CD14-positive monocyte (primary cell): ENCODE results near the gene RPL35A. TPM values are rescaled to one million over a fixed set of nuclear protein-coding genes. Genes with fewer than 3 reads are reported as not detected.
A peak's percentile ranks its signal among the peaks of the same experiment; 100 is the strongest.
"Not testable (repeated sequence)": the region's sequence is repeated elsewhere in the genome, so short reads cannot be mapped to it uniquely, and the experiment has no call there.

Experiments
- DNase-seq, 3 donors: peaks; one replicate each; pipeline ENCODE4 v3.0.0-alpha.2; 2011 to 2022
- H2AFZ ChIP-seq: 2 replicates; pipeline ENCODE4 v1.6.0; 2012; ENCODE audit warnings: mild to moderate bottlenecking, low read depth, low read length, inconsistent platforms; ENCODE audit not compliant: insufficient read depth, poor library complexity, severe bottlenecking
- H3K27ac ChIP-seq, 2 donors: 1 replicate in 1 of 2; 2 replicates in 1 of 2; pipeline ENCODE4 v1.5.1; 2012 to 2013; ENCODE audit warnings: low read length in 2 of 2, control low read depth in 1 of 2, inconsistent platforms in 1 of 2, low read depth in 1 of 2, mild to moderate bottlenecking in 1 of 2
- H3K27me3 ChIP-seq, 2 donors: one replicate each; pipeline versions ENCODE4 v1.6.0 to v1.6.1; 2011 to 2013; ENCODE audit warnings: low read length in 2 of 2; ENCODE audit not compliant: control insufficient read depth in 2 of 2, insufficient read depth in 2 of 2
- H3K36me3 ChIP-seq, 2 donors: replicated peaks in 1 of 2; 1 replicate in 1 of 2; 2 replicates in 1 of 2; pipeline versions ENCODE4 v1.5.1 to v1.6.1; 2012 to 2013; ENCODE audit warnings: low read length in 2 of 2, control low read depth in 1 of 2, inconsistent platforms in 1 of 2, mild to moderate bottlenecking in 1 of 2; ENCODE audit not compliant: insufficient read depth in 2 of 2, control insufficient read depth in 1 of 2
- H3K4me1 ChIP-seq, 2 donors: 1 replicate in 1 of 2; 2 replicates in 1 of 2; pipeline versions ENCODE4 v1.5.1 to v1.6.1; 2012 to 2013; ENCODE audit warnings: low read length in 2 of 2, control low read depth in 1 of 2, inconsistent platforms in 1 of 2, mild to moderate bottlenecking in 1 of 2, moderate library complexity in 1 of 2; ENCODE audit not compliant: insufficient read depth in 2 of 2, control insufficient read depth in 1 of 2
- H3K4me2 ChIP-seq: replicated peaks from 2 replicates; pipeline ENCODE3; 2012; ENCODE audit warnings: low read length, moderate library complexity, mild to moderate bottlenecking; ENCODE audit not compliant: poor library complexity, severe bottlenecking; ENCODE audit errors: extremely low read depth
- H3K4me3 ChIP-seq, 3 experiments: fragments of 200-600 bp in 1 of 3; sonication (generic) in 1 of 3; replicated peaks in 1 of 3; 1 replicate in 2 of 3; 2 replicates in 1 of 3; pipeline ENCODE4 v1.5.1; 2011 to 2013; ENCODE audit warnings: low read length in 3 of 3, mild to moderate bottlenecking in 3 of 3, control low read depth in 2 of 3, low read depth in 2 of 3, inconsistent platforms in 1 of 3, moderate library complexity in 1 of 3
- H3K79me2 ChIP-seq: 2 replicates; pipeline ENCODE4 v1.6.0; 2012; ENCODE audit warnings: mild to moderate bottlenecking, control low read depth, inconsistent platforms, low read length, moderate library complexity; ENCODE audit not compliant: insufficient read depth
- H3K9ac ChIP-seq: 2 replicates; pipeline ENCODE4 v1.6.0; 2017; ENCODE audit warnings: low read length, mild to moderate bottlenecking; ENCODE audit not compliant: insufficient read depth, poor library complexity, severe bottlenecking
- H3K9me3 ChIP-seq, 2 donors: replicated peaks in 1 of 2; 1 replicate in 1 of 2; 2 replicates in 1 of 2; pipeline versions ENCODE4 v1.5.1 to v1.6.1; 2012 to 2013; ENCODE audit warnings: low read length in 2 of 2, control low read depth in 1 of 2; ENCODE audit not compliant: control insufficient read depth in 1 of 2, insufficient read depth in 1 of 2
- H4K20me1 ChIP-seq: 2 replicates; pipeline ENCODE4 v1.6.0; 2012; ENCODE audit warnings: mild to moderate bottlenecking, low read length, control low read depth, moderate library complexity; ENCODE audit not compliant: insufficient read depth
- H3K27ac Mint-ChIP-seq, 7 donors: one replicate each; pipeline ENCODE4 v1.8.0; 2020; ENCODE audit warnings: mild to moderate bottlenecking in 7 of 7, mixed read lengths in 7 of 7, moderate library complexity in 6 of 7, inconsistent platforms in 2 of 7
- H3K27me3 Mint-ChIP-seq, 3 donors: one replicate each; pipeline ENCODE4 v1.8.0; 2021 to 2022; ENCODE audit warnings: low read depth in 3 of 3, mild to moderate bottlenecking in 3 of 3, mixed read lengths in 3 of 3, moderate library complexity in 3 of 3, inconsistent platforms in 1 of 3
- H3K36me3 Mint-ChIP-seq, 2 donors: one replicate each; pipeline ENCODE4 v1.8.0; 2020; ENCODE audit warnings: mixed read lengths in 2 of 2, inconsistent platforms in 1 of 2, mild to moderate bottlenecking in 1 of 2
- H3K4me1 Mint-ChIP-seq: one replicate; pipeline ENCODE4 v1.8.0; 2020; ENCODE audit warnings: mild to moderate bottlenecking, mixed read lengths
- H3K4me3 Mint-ChIP-seq, 2 donors: one replicate each; pipeline ENCODE4 v1.8.0; 2020; ENCODE audit warnings: mild to moderate bottlenecking in 2 of 2, mixed read lengths in 2 of 2, moderate library complexity in 1 of 2
- H3K9me3 Mint-ChIP-seq, 7 donors: one replicate each; pipeline ENCODE4 v1.8.0; 2020 to 2022; ENCODE audit warnings: mixed read lengths in 7 of 7, mild to moderate bottlenecking in 6 of 7, moderate library complexity in 6 of 7, inconsistent platforms in 2 of 7
- WGBS: methylation state at CpG from one replicate; pipeline ENCODE4 v1.1.5; 2013; ENCODE audit warnings: missing lambda C conversion rate; ENCODE audit not compliant: insufficient coverage; 5-methylcytosine and 5-hydroxymethylcytosine counted together
- intact Hi-C, 2 donors: fragments of 100-400 bp; cut with micrococcal nuclease; formaldehyde crosslinking; loops; one replicate each; pipeline versions ENCODE4 v1.15.0 to v1.15.1; 2023
- polyA plus RNA-seq, 3 donors: library from polyadenylated mRNA; depleted of rRNA in 1 of 3; unstranded in 2 of 3; stranded (reverse) in 1 of 3; fragments of 300-500 nt in 2 of 3; fragments of >200 nt in 1 of 3; fragmentation: Illumina TruSeq in 2 of 3; gene quantifications; 1 replicate in 2 of 3; 2 replicates in 1 of 3; pipeline ENCODE4 v1.2.3, GENCODE V29; 2012 to 2021
- TF ChIP-seq, protein P1 (sequence below): fragments of 200-600 bp; IDR thresholded peaks from one replicate; pipeline ENCODE4 v1.8.0; 2022; ENCODE audit warnings: antibody characterized with exemption, mild to moderate bottlenecking

RPL35A gene
- polyA plus RNA-seq, 3 donors, result 882 to 1,113 (median 975) TPM

DNA sequence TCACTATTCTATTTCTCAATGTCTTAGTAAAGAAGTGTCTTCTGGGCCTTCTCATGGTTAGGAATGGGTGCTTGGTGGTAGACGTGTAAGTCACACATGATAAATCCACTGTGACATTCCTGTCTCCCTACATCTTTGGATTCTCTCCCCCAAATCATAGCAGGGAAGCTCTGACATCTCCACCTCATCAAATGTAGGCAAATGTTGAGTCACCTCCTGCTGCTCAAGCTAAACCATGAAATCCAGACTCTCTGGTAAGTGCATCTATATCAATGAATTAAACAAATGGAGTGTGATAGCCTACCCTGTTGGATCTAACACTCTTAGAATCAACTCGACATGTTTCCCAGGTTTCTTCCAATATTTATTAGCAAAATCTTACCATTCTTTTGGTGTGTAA, 42.8 kb upstream of the RPL35A start:
- H3K27ac Mint-ChIP-seq, result no peak overlapping the region

DNA sequence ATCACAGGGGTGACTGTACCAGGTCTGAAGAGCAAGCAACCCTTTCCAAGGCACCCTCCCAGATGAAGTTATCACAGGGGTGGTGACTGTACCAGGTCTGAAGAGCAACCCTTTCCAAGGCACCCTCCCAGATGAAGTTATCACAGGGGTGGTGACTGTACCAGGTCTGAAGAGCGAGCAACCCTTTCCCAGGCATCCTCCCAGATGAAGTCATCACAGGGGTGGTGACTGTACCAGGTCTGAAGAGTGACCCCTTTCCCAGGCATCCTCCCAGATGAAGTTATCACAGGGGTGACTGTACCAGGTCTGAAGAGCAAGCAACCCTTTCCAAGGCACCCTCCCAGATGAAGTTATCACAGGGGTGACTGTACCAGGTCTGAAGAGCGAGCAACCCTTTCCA, 41.4 kb upstream of the RPL35A start:
- H3K4me2 ChIP-seq, DNase-seq, H3K4me3 ChIP-seq, H3K4me1 Mint-ChIP-seq, H3K27me3 ChIP-seq, H3K9me3 Mint-ChIP-seq, H3K36me3 ChIP-seq, H3K27me3 Mint-ChIP-seq, H3K4me3 Mint-ChIP-seq, H4K20me1 ChIP-seq, H3K9ac ChIP-seq, H3K9me3 ChIP-seq, H2AFZ ChIP-seq, intact Hi-C loops, H3K27ac ChIP-seq, H3K4me1 ChIP-seq, H3K79me2 ChIP-seq: not testable (repeated sequence)
- Mint-ChIP-seq H3K36me3 (peaks cover 13 to 16% of the 10 kb centered on the region in 2 donors), H3K27ac (peak overlapping the region in 1 of 7 donors; percentile 77)
- 90% methylated on average over 1 of the region's 2 CpGs for WGBS

More for the DNA sequence above, 42.8 kb upstream of the RPL35A start:
- no peak overlapping the region for H3K4me2 ChIP-seq
- Mint-ChIP-seq H3K36me3 (peaks cover 4% of the 10 kb centered on the region in 2 donors), H3K4me1 (peaks cover 5% of the 10 kb centered on the region), H3K9me3 (no peaks in the 10 kb centered on the region), H3K27me3 (peaks cover 0 to 4% (median 2%) of the 10 kb centered on the region in 3 donors), H3K4me3 (no peak overlapping the region)
- no peak overlapping the region for H2AFZ ChIP-seq
- no peaks in the 10 kb centered on the region for H3K9me3 ChIP-seq
- no CpG with 5 or more reads among the region's 2 CpGs for WGBS
- H3K27ac ChIP-seq, result no peak overlapping the region
- no peak overlapping the region for H3K4me3 ChIP-seq
- H3K79me2 ChIP-seq, result no peaks in the 10 kb centered on the region
- H4K20me1 ChIP-seq, result no peaks in the 10 kb centered on the region
- no peaks in the 10 kb centered on the region for H3K27me3 ChIP-seq
- intact Hi-C loops, result no loop called here
- H3K4me1 ChIP-seq, result peaks cover 0 to 4% of the 10 kb centered on the region in 2 donors
- TF ChIP-seq, protein P1, sequence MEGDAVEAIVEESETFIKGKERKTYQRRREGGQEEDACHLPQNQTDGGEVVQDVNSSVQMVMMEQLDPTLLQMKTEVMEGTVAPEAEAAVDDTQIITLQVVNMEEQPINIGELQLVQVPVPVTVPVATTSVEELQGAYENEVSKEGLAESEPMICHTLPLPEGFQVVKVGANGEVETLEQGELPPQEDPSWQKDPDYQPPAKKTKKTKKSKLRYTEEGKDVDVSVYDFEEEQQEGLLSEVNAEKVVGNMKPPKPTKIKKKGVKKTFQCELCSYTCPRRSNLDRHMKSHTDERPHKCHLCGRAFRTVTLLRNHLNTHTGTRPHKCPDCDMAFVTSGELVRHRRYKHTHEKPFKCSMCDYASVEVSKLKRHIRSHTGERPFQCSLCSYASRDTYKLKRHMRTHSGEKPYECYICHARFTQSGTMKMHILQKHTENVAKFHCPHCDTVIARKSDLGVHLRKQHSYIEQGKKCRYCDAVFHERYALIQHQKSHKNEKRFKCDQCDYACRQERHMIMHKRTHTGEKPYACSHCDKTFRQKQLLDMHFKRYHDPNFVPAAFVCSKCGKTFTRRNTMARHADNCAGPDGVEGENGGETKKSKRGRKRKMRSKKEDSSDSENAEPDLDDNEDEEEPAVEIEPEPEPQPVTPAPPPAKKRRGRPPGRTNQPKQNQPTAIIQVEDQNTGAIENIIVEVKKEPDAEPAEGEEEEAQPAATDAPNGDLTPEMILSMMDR, result no peak
- H3K9ac ChIP-seq, result no peak overlapping the region
- DNase-seq, result no peak
- H3K36me3 ChIP-seq, result no peaks in the 10 kb centered on the region
